Measurements from ENCODE around the gene BRME1.
"Not testable (repeated sequence)": the region's sequence is repeated elsewhere in the genome, so short reads cannot be mapped to it uniquely, and the experiment has no call there.

The BRME1 gene

GRCh38 chr19:13926715-13927114 lies 20.8 kb upstream of the BRME1 start:
- DNase-seq (ENCODE audit: low read depth), result no peak
- in situ Hi-C loops (cut with HindIII; ENCODE audit: low sequenced_read_pairs), result no loop called here
- H3K4me3 ChIP-seq (ENCODE audit: low read depth, low read length), result no peak overlapping the region
- no peak for TF ChIP-seq CTCF (IDR thresholded peaks at IDR 0.05; ENCODE audit: low read depth, low read length, missing control alignments)

DNA sequence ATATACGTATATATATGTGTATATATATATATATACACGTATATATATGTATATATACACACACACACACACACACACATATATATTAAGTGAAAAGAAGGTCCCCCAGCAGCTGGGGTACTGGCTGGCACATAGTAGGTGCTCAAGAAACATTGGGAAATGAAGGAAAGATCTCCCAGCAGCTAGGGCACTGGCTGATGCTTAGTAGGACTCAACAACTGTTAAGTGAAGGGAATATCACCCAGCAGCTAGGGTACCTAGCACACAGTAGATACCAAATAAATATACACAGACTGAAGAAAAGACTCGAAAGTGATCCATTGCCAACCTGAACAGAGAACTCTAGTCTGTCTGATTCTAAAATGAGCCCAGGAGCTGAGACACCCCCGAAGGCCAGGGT lies 20.1 kb upstream of the BRME1 start:
- DNase-seq (ENCODE audit: low read depth), result no peak
- TF ChIP-seq CTCF (IDR thresholded peaks at IDR 0.05; ENCODE audit: low read depth, low read length, missing control alignments), result no peak
- H3K4me3 ChIP-seq (ENCODE audit: low read depth, low read length), result no peak overlapping the region
- in situ Hi-C loops (cut with HindIII; ENCODE audit: low sequenced_read_pairs), result no loop called here

DNA sequence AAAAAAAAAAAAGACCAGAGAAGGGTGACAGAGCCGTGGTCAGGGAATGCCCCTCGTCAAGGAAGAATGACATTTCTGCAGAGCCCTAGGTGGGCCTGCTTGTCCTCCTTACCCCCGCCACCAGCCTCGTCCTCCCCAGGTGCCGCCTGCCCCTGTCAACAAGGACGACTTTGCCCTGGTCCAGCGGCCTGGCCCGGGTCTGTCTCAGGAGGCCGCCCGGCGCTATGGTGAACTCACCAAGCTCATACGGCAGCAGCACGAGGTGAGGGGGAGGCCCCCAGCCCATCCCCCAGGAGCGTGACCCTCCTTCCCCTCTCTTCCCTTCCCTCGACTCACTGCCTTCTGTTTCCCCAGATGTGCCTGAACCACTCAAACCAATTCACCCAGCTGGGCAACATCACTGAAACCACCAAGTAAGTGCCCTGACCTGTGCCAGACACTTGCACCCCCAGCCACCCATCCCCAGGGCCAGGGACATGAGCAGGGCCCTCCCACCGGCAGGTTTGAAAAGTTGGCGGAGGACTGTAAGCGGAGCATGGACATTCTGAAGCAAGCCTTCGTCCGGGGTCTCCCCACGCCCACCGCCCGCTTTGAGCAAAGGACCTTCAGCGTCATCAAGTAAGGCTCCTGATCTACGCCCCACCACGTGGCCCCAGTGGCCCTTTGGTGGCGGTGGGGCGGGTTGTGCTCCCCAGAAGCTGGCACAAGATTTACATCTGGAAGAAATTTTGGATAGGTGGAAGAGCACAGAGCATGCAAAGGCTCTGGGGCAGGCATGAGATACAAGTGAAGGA lies 17.5 kb upstream of the BRME1 start:
- no peak for TF ChIP-seq CTCF (IDR thresholded peaks at IDR 0.05; ENCODE audit: low read depth, low read length, missing control alignments)
- in situ Hi-C loops (cut with HindIII; ENCODE audit: low sequenced_read_pairs), result no loop called here
- no peak overlapping the region for H3K4me3 ChIP-seq (ENCODE audit: low read depth, low read length)
- no peak for DNase-seq (ENCODE audit: low read depth)

DNA sequence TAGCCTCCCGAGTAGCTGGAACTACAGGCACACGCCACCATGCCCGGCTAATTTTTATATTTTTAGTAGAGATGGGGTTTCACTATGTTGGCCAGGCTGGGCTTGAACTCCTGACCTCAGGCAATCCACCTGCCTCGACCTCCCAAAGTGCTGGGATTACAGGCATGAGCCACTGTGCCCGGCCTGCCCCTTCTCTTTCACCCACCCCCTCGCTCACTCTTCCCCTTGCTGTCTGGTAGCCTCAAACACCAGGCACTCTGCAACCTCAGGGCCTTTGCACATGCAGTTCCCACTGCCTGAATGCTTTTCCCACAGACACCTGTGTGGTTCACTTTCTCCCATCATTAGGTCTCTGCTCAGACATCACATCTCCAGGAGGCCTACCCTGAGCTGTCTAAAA lies 16.2 kb upstream of the BRME1 start:
- DNase-seq (ENCODE audit: low read depth); in situ Hi-C loops (cut with HindIII; ENCODE audit: low sequenced_read_pairs); H3K4me3 ChIP-seq (ENCODE audit: low read depth, low read length): not testable (repeated sequence)

GRCh38 chr19:13920940-13921747 lies 15.2 kb upstream of the BRME1 start:
- in situ Hi-C loops (cut with HindIII; ENCODE audit: low sequenced_read_pairs), result no loop called here
- no peak for TF ChIP-seq CTCF (IDR thresholded peaks at IDR 0.05; ENCODE audit: low read depth, low read length, missing control alignments)
- no peak for DNase-seq (ENCODE audit: low read depth)
- no peak overlapping the region for H3K4me3 ChIP-seq (ENCODE audit: low read depth, low read length)

GRCh38 chr19:13920524-13920923 lies 14.6 kb upstream of the BRME1 start:
- no peak for DNase-seq (ENCODE audit: low read depth)
- no peak overlapping the region for H3K4me3 ChIP-seq (ENCODE audit: low read depth, low read length)
- no peak for TF ChIP-seq CTCF (IDR thresholded peaks at IDR 0.05; ENCODE audit: low read depth, low read length, missing control alignments)
- in situ Hi-C loops (cut with HindIII; ENCODE audit: low sequenced_read_pairs), result no loop called here
